Measurements from ENCODE around the gene ARHGAP15. TPM values are rescaled to one million over a fixed set of nuclear protein-coding genes. Genes with fewer than 3 reads are reported as not detected.

Gene ARHGAP15
- total RNA-seq, 1 donor from 2014 or later = not detected

DNA sequence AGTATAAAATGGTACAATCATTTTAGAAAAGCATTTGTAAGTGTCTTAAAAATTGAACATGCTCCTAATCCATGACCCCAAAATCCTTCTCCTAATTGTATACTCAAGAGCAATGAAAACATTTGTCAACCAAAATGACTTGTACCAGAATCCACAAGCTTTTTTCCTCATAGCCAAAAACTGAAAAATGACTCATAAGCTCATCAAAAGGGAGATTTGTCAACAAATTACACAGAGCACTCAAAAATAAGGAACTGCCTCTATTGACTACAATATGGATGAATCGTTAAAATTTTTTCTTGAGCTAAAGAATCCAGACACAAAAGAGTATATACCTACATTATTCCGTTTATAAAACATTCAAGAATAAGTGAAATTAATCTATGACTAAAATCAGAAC, 544.8 kb downstream of the ARHGAP15 start:
- Histone ChIP-seq H3K79me2 (ENCODE audit: insufficient read depth, low read length) (no peaks in the 10 kb centered on the region), H2AFZ (ENCODE audit: low read depth, low read length) (no peak overlapping the region), H3K4me2 (ENCODE audit: low read length) (no peak overlapping the region), H3K4me1 (ENCODE audit: insufficient read depth, low read length) (no peaks in the 10 kb centered on the region), H3K9me3 (ENCODE audit: insufficient read depth, low read depth, low read length) (no peaks in the 10 kb centered on the region), H3K27me3 (ENCODE audit: insufficient read depth, low read length) (no peaks in the 10 kb centered on the region), H3K27ac (ENCODE audit: low read depth, low read length) (no peak overlapping the region), H3K9ac (ENCODE audit: low read length) (no peak overlapping the region), H3K4me3 (ENCODE audit: insufficient read depth, low read depth, low read length) (no peak overlapping the region), H3K36me3 (ENCODE audit: insufficient read depth, low read length) (no peaks in the 10 kb centered on the region), H4K20me1 (ENCODE audit: insufficient read depth, low read length) (no peaks in the 10 kb centered on the region)
- H3K4me3 Mint-ChIP-seq (ENCODE audit: unreplicated experiment) = no peak overlapping the region
- DNase-seq (ENCODE audit: low read depth) (no peak), FAIRE-seq (no peak)
- H3K27ac Mint-ChIP-seq (ENCODE audit: unreplicated experiment) = no peak overlapping the region
- no peaks in the 10 kb centered on the region for H3K9me3 Mint-ChIP-seq (ENCODE audit: unreplicated experiment)
- TF ChIP-seq EZH2 (IDR thresholded peaks at IDR 0.05; ENCODE audit: insufficient read depth, low read length) = no peak
- TF ChIP-seq, protein P1, sequence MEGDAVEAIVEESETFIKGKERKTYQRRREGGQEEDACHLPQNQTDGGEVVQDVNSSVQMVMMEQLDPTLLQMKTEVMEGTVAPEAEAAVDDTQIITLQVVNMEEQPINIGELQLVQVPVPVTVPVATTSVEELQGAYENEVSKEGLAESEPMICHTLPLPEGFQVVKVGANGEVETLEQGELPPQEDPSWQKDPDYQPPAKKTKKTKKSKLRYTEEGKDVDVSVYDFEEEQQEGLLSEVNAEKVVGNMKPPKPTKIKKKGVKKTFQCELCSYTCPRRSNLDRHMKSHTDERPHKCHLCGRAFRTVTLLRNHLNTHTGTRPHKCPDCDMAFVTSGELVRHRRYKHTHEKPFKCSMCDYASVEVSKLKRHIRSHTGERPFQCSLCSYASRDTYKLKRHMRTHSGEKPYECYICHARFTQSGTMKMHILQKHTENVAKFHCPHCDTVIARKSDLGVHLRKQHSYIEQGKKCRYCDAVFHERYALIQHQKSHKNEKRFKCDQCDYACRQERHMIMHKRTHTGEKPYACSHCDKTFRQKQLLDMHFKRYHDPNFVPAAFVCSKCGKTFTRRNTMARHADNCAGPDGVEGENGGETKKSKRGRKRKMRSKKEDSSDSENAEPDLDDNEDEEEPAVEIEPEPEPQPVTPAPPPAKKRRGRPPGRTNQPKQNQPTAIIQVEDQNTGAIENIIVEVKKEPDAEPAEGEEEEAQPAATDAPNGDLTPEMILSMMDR (IDR thresholded peaks at IDR 0.05; ENCODE audit: insufficient read depth, low read depth, low read length) = no peak
- H3K27me3 Mint-ChIP-seq (ENCODE audit: low read depth, unreplicated experiment) = no peaks in the 10 kb centered on the region
- no peaks in the 10 kb centered on the region for H3K36me3 Mint-ChIP-seq (ENCODE audit: low read depth, unreplicated experiment)
- H3K4me1 Mint-ChIP-seq (ENCODE audit: low read depth, unreplicated experiment) = no peaks in the 10 kb centered on the region

DNA sequence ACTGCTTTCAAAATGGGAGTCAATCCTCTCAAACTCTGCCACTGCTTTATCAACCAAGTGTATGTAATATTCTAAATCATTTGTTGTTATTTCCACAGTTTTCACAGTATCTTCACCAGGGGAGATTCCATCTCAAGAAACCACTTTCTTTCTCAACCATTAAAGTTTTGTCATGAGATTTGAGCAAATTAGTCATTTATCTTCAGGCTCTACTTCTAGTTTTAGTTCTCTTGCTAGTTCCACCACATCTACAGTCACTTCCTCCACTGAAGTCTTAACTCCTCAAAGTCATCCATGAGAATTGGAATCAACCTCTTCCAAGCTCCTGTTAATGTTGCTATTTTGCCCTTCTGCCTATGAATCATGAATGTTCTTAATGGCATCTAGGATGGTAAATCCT, 545.8 kb downstream of the ARHGAP15 start:
- Mint-ChIP-seq H3K9me3 (ENCODE audit: unreplicated experiment) (no peaks in the 10 kb centered on the region), H3K4me3 (ENCODE audit: unreplicated experiment) (no peak overlapping the region), H3K27me3 (ENCODE audit: low read depth, unreplicated experiment) (no peaks in the 10 kb centered on the region), H3K27ac (ENCODE audit: unreplicated experiment) (no peak overlapping the region), H3K4me1 (ENCODE audit: low read depth, unreplicated experiment) (no peaks in the 10 kb centered on the region), H3K36me3 (ENCODE audit: low read depth, unreplicated experiment) (no peaks in the 10 kb centered on the region)
- Histone ChIP-seq H3K9me3 (ENCODE audit: insufficient read depth, low read depth, low read length) (no peaks in the 10 kb centered on the region), H3K79me2 (ENCODE audit: insufficient read depth, low read length) (no peaks in the 10 kb centered on the region), H4K20me1 (ENCODE audit: insufficient read depth, low read length) (no peaks in the 10 kb centered on the region), H2AFZ (ENCODE audit: low read depth, low read length) (no peak overlapping the region), H3K4me1 (ENCODE audit: insufficient read depth, low read length) (no peaks in the 10 kb centered on the region), H3K27me3 (ENCODE audit: insufficient read depth, low read length) (no peaks in the 10 kb centered on the region), H3K27ac (ENCODE audit: low read depth, low read length) (no peak overlapping the region), H3K36me3 (ENCODE audit: insufficient read depth, low read length) (no peaks in the 10 kb centered on the region), H3K9ac (ENCODE audit: low read length) (no peak overlapping the region), H3K4me3 (ENCODE audit: insufficient read depth, low read depth, low read length) (no peak overlapping the region), H3K4me2 (ENCODE audit: low read length) (no peak overlapping the region)
- FAIRE-seq = no peak
- DNase-seq (ENCODE audit: low read depth) = no peak
- TF ChIP-seq EZH2 (IDR thresholded peaks at IDR 0.05; ENCODE audit: insufficient read depth, low read length) = no peak
- TF ChIP-seq, protein P1 (IDR thresholded peaks at IDR 0.05; ENCODE audit: insufficient read depth, low read depth, low read length) = no peak

DNA sequence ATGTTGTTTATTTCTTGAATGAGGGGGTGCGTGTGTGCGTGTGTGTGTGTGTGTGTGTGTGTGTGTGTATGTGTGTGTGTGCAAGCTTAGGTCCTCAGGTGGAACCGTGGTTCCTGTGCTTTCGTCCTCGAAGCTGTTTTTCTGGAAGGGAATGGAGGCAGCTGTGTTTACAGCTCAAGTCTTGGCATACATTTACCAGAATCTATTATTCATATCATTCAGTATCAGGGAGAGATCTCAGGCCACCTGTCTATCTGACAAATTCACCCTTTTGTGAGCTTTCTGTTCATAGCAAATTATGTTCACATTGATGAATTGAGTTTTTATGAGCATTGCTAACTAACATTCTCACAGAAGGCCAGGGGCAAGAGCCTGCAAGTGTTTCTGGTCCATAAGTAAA, 550.4 kb downstream of the ARHGAP15 start:
- Histone ChIP-seq H3K27ac (ENCODE audit: low read depth, low read length) (no peak overlapping the region), H3K9ac (ENCODE audit: low read length) (no peak overlapping the region), H4K20me1 (ENCODE audit: insufficient read depth, low read length) (no peaks in the 10 kb centered on the region), H3K36me3 (ENCODE audit: insufficient read depth, low read length) (no peaks in the 10 kb centered on the region), H3K9me3 (ENCODE audit: insufficient read depth, low read depth, low read length) (no peaks in the 10 kb centered on the region), H3K79me2 (ENCODE audit: insufficient read depth, low read length) (no peaks in the 10 kb centered on the region), H3K4me3 (ENCODE audit: insufficient read depth, low read depth, low read length) (no peak overlapping the region), H3K4me2 (ENCODE audit: low read length) (no peak overlapping the region), H3K27me3 (ENCODE audit: insufficient read depth, low read length) (no peaks in the 10 kb centered on the region), H2AFZ (ENCODE audit: low read depth, low read length) (no peak overlapping the region), H3K4me1 (ENCODE audit: insufficient read depth, low read length) (no peaks in the 10 kb centered on the region)
- TF ChIP-seq, protein P1 (IDR thresholded peaks at IDR 0.05; ENCODE audit: insufficient read depth, low read depth, low read length) = no peak
- TF ChIP-seq EZH2 (IDR thresholded peaks at IDR 0.05; ENCODE audit: insufficient read depth, low read length) = no peak
- Mint-ChIP-seq H3K4me1 (ENCODE audit: low read depth, unreplicated experiment) (no peaks in the 10 kb centered on the region), H3K4me3 (ENCODE audit: unreplicated experiment) (no peak overlapping the region), H3K27ac (ENCODE audit: unreplicated experiment) (no peak overlapping the region), H3K36me3 (ENCODE audit: low read depth, unreplicated experiment) (no peaks in the 10 kb centered on the region), H3K9me3 (ENCODE audit: unreplicated experiment) (no peaks in the 10 kb centered on the region), H3K27me3 (ENCODE audit: low read depth, unreplicated experiment) (no peaks in the 10 kb centered on the region)
- DNase-seq (ENCODE audit: low read depth) (no peak), FAIRE-seq (no peak)
